HL-60/S4 (cell line): ENCODE measurements around the gene MAB21L4.

ENCODE experiments used
- in situ Hi-C: fragments of 300-500 bp; cut with MboI; formaldehyde crosslinking; loops from 2 replicates; pipeline ENCODE4 v1.14.3; 2022; ENCODE audit warnings: low sequenced_read_pairs

Gene MAB21L4

GRCh38 chr2:240898108-240898730 is 2.3 kb upstream of the MAB21L4 start:
- in situ Hi-C loops: no loop called here

GRCh38 chr2:240896871-240897692 is 1.1 kb upstream of the MAB21L4 start:
- in situ Hi-C loops: no loop called here

- in situ Hi-C loops: no loop called here
These were observed 438 bp upstream of the MAB21L4 start for GRCh38 chr2:240896394-240896793.

GRCh38 chr2:240894836-240895558 is 959 bp downstream of the MAB21L4 start:
- in situ Hi-C loops: no loop called here

- in situ Hi-C loops: no loop called here
These were observed 1.9 kb downstream of the MAB21L4 start for GRCh38 chr2:240894006-240894405.

- in situ Hi-C loops: no loop called here
These were observed 2.6 kb downstream of the MAB21L4 start for GRCh38 chr2:240893363-240893844.

- in situ Hi-C loops: no loop called here
These were observed 3.0 kb downstream of the MAB21L4 start for GRCh38 chr2:240892925-240893324.

GRCh38 chr2:240892356-240892755 is 3.6 kb downstream of the MAB21L4 start:
- in situ Hi-C loops: no loop called here

- in situ Hi-C loops: no loop called here
These were observed 4.2 kb downstream of the MAB21L4 start for GRCh38 chr2:240891492-240892340.

- in situ Hi-C loops: no loop called here
These were observed 5.3 kb downstream of the MAB21L4 start for GRCh38 chr2:240890691-240891090.

- in situ Hi-C loops: no loop called here
These were observed 6.1 kb downstream of the MAB21L4 start for GRCh38 chr2:240889601-240890560.

GRCh38 chr2:240888890-240889573 is 6.9 kb downstream of the MAB21L4 start:
- in situ Hi-C loops: no loop called here

GRCh38 chr2:240888130-240888889 is 7.6 kb downstream of the MAB21L4 start:
- in situ Hi-C loops: no loop called here

- in situ Hi-C loops: no loop called here
These were observed 8.3 kb downstream of the MAB21L4 start for GRCh38 chr2:240887631-240888030.

- in situ Hi-C loops: no loop called here
These were observed 9.0 kb downstream of the MAB21L4 start for GRCh38 chr2:240886678-240887609.

GRCh38 chr2:240886023-240886565 is 9.9 kb downstream of the MAB21L4 start:
- in situ Hi-C loops: no loop called here

GRCh38 chr2:240885566-240885965 is 10.4 kb downstream of the MAB21L4 start:
- in situ Hi-C loops: no loop called here
